PFSK-1 (cell line): Measurements from ENCODE around the gene ABCC8.

Source experiments
- FOXP2 ChIP-seq: optimal IDR thresholded peaks from 2 replicates; pipeline ENCODE3; 2011; ENCODE audit warnings: borderline replicate concordance, control low read depth, inconsistent platforms; ENCODE audit not compliant: insufficient read depth; ENCODE audit errors: extremely low read length, extremely low read depth
- POLR2AphosphoS5 ChIP-seq: IDR thresholded peaks from 2 replicates; pipeline ENCODE4 v1.6.1; 2012; ENCODE audit warnings: low read depth, mild to moderate bottlenecking, control low read depth, low read length, moderate library complexity
- REST ChIP-seq, 2 experiments: IDR thresholded peaks; 2 replicates each; pipeline versions ENCODE4 v1.6.1 to v1.8.0; 2011 to 2012; ENCODE audit warnings: low read depth in 2 of 2, low read length in 2 of 2, control low read depth in 1 of 2, inconsistent platforms in 1 of 2, mild to moderate bottlenecking in 1 of 2, moderate library complexity in 1 of 2; ENCODE audit not compliant: insufficient read depth in 1 of 2
- SIN3A ChIP-seq: IDR thresholded peaks from 2 replicates; pipeline ENCODE4 v1.6.1; 2012; ENCODE audit warnings: mild to moderate bottlenecking, low read length, moderate library complexity, borderline replicate concordance; ENCODE audit not compliant: insufficient read depth
- TAF1 ChIP-seq: IDR thresholded peaks from 2 replicates; pipeline ENCODE4 v1.6.1; 2012; ENCODE audit warnings: low read length, control low read depth, borderline replicate concordance; ENCODE audit not compliant: insufficient read depth

Gene ABCC8

GRCh38 chr11:17382046-17382728, 94.5 kb downstream of the ABCC8 start:
- TF ChIP-seq SIN3A (no peak), FOXP2 (no peak), POLR2AphosphoS5 (no peak), REST (IDR thresholded peaks at IDR 0.05; ENCODE audit: insufficient read depth in 1 of 2, low read depth in 2 of 2, low read length in 2 of 2) (no peak), TAF1 (no peak)

- TF ChIP-seq REST (IDR thresholded peaks at IDR 0.05; ENCODE audit: insufficient read depth in 1 of 2, low read depth in 2 of 2, low read length in 2 of 2) (no peak), POLR2AphosphoS5 (no peak), SIN3A (no peak), TAF1 (no peak)
These were observed 95.5 kb downstream of the ABCC8 start for GRCh38 chr11:17381156-17381555.

GRCh38 chr11:17379383-17380180, 97.1 kb downstream of the ABCC8 start:
- TF ChIP-seq FOXP2 (no peak), REST (IDR thresholded peaks at IDR 0.05; ENCODE audit: insufficient read depth in 1 of 2, low read depth in 2 of 2, low read length in 2 of 2) (no peak), TAF1 (no peak), POLR2AphosphoS5 (no peak), SIN3A (no peak)

GRCh38 chr11:17378655-17379054, 98.0 kb downstream of the ABCC8 start:
- TF ChIP-seq TAF1 (no peak), REST (IDR thresholded peaks at IDR 0.05; ENCODE audit: insufficient read depth in 1 of 2, low read depth in 2 of 2, low read length in 2 of 2) (no peak)
